PC-9 (cell line): ENCODE results near the gene CBX8. TPM values are rescaled to one million over a fixed set of nuclear protein-coding genes. Genes with fewer than 3 reads are reported as not detected.

Experiments
- BruUV-seq: library from RNA; stranded (reverse); fragments of 400-500 nt; replicated peaks from 2 replicates; lab custom pipeline; 2021; lab: Mats Ljungman, UMichigan
- CTCF ChIA-PET: fragments of 300-600 bp; sonication (Branson Sonifier 250); formaldehyde crosslinking; loops from one replicate; lab custom pipeline; 2022; ENCODE audit warnings: antibody characterized with exemption; lab: Charles Lee
- POLR2A ChIA-PET: fragments of 300-600 bp; sonication (Branson Sonifier 250); formaldehyde crosslinking; loops from one replicate; lab custom pipeline; 2022; ENCODE audit warnings: antibody characterized with exemption; ENCODE audit not compliant: unreplicated experiment; lab: Charles Lee
- DNase-seq, 2 experiments: peaks; one replicate each; pipeline versions ENCODE4 v3.0.0 to v3.0.0-alpha.2; 2015 to 2022; ENCODE audit warnings: mixed read lengths in 1 of 2
- H2AFZ ChIP-seq: fragments of 200-600 bp; sonication (generic); 2 replicates; pipeline ENCODE4 v1.8.1; 2017; ENCODE audit warnings: antibody characterized with exemption
- H3F3A ChIP-seq: fragments of 200-600 bp; sonication (generic); 2 replicates; pipeline ENCODE4 v1.8.1; 2017; ENCODE audit warnings: antibody characterized with exemption, mild to moderate bottlenecking, low read depth; ENCODE audit not compliant: insufficient read depth
- H3K27ac ChIP-seq: fragments of 200-600 bp; sonication (generic); 2 replicates; pipeline ENCODE4 v1.6.1; 2016; ENCODE audit warnings: mixed run types
- H3K27me3 ChIP-seq: fragments of 200-600 bp; sonication (generic); 2 replicates; pipeline ENCODE4 v1.6.1; 2016; ENCODE audit warnings: low read depth, mixed run types; ENCODE audit not compliant: insufficient read depth
- H3K36me3 ChIP-seq: fragments of 200-600 bp; sonication (generic); 2 replicates; pipeline ENCODE4 v1.6.1; 2016; ENCODE audit warnings: low read depth, mixed run types
- H3K4me1 ChIP-seq: fragments of 200-600 bp; sonication (generic); replicated peaks from 2 replicates; pipeline ENCODE4 v1.6.1; 2016; ENCODE audit warnings: mixed run types; ENCODE audit not compliant: insufficient read depth
- H3K4me2 ChIP-seq: fragments of 200-600 bp; sonication (generic); 2 replicates; pipeline ENCODE4 v1.6.1; 2017; ENCODE audit warnings: mixed run types
- H3K4me3 ChIP-seq: fragments of 200-600 bp; sonication (generic); 2 replicates; pipeline ENCODE4 v1.6.1; 2016; ENCODE audit warnings: mixed run types
- H3K79me2 ChIP-seq: fragments of 200-600 bp; sonication (generic); 2 replicates; pipeline ENCODE4 v1.6.1; 2017; ENCODE audit warnings: low read depth, mixed run types
- H3K9me2 ChIP-seq: fragments of 200-600 bp; sonication (generic); 2 replicates; pipeline ENCODE4 v1.8.1; 2017; ENCODE audit warnings: mild to moderate bottlenecking; ENCODE audit not compliant: insufficient read depth
- H3K9me3 ChIP-seq: fragments of 200-600 bp; sonication (generic); 2 replicates; pipeline ENCODE4 v1.8.1; 2016; ENCODE audit warnings: low read depth; ENCODE audit not compliant: insufficient read depth
- H4K20me1 ChIP-seq: fragments of 200-600 bp; sonication (generic); 2 replicates; pipeline ENCODE4 v1.8.1; 2017; ENCODE audit not compliant: insufficient read depth
- CTCF ChIP-seq: fragments of 200-600 bp; sonication (generic); conservative IDR thresholded peaks from 2 replicates; pipeline ENCODE4 v1.6.1; 2017; ENCODE audit warnings: mixed run types, antibody characterized with exemption, mild to moderate bottlenecking, moderate library complexity
- EZH2 ChIP-seq: fragments of 200-600 bp; sonication (generic); IDR thresholded peaks from 2 replicates; pipeline ENCODE4 v1.8.0; 2017; ENCODE audit warnings: antibody characterized with exemption, low read depth
- intact Hi-C: fragments of 100-400 bp; cut with micrococcal nuclease; formaldehyde crosslinking; loops from one replicate; pipeline ENCODE4 v1.10.0; 2022; ENCODE audit not compliant: unreplicated experiment
- total RNA-seq: library from RNA; stranded (reverse); gene quantifications from 2 replicates; pipeline ENCODE4 v1.2.3, GENCODE V29; 2021

Gene CBX8
- total RNA-seq, 1 experiment from 2014 or later, result 14.2 TPM

GRCh38 chr17:79818026-79818758 is 21.3 kb upstream of the CBX8 start:
- no peak overlapping the region for H3K4me3 ChIP-seq
- H3K4me2 ChIP-seq, result no peak overlapping the region
- H3K27ac ChIP-seq, result no peak overlapping the region
- intact Hi-C loops, result no loop called here
- no peak for DNase-seq
- ChIA-PET CTCF (no interaction called here), POLR2A (interaction anchor here (0.6 to 0.7 kb wide), 2 partner anchors 79 to 101 kb away, joined by 4 to 8 read pairs; no protein-coding TSS in a partner anchor)
- H4K20me1 ChIP-seq, result no peaks in the 10 kb centered on the region
- H2AFZ ChIP-seq, result no peak overlapping the region
- H3K9me3 ChIP-seq, result no peaks in the 10 kb centered on the region
- H3K36me3 ChIP-seq, result no peaks in the 10 kb centered on the region
- H3K79me2 ChIP-seq, result no peaks in the 10 kb centered on the region
- TF ChIP-seq CTCF (no peak), EZH2 (no peak)
- BruUV-seq, result no TSS peak
- H3K9me2 ChIP-seq, result no peaks in the 10 kb centered on the region
- 0 out of 2 replicates have a peak, but pooled peaks cover 4% of the 10 kb centered on the region for H3F3A ChIP-seq
- H3K27me3 ChIP-seq, result no peaks in the 10 kb centered on the region
- peaks cover 12% of the 10 kb centered on the region; the same call in 1 of the 2 replicates for H3K4me1 ChIP-seq

- intact Hi-C loops, result no loop called here
- H3K9me2 ChIP-seq, result no peaks in the 10 kb centered on the region
- POLR2A ChIA-PET, result no interaction called here
- H3K79me2 ChIP-seq, result no peaks in the 10 kb centered on the region
- no peak for DNase-seq
- H4K20me1 ChIP-seq, result no peaks in the 10 kb centered on the region
- no peak overlapping the region for H3K4me3 ChIP-seq
- no peak overlapping the region for H2AFZ ChIP-seq
- H3K4me2 ChIP-seq, result no peak overlapping the region
- H3K27me3 ChIP-seq, result no peaks in the 10 kb centered on the region
- CTCF ChIA-PET, result no interaction called here
- TF ChIP-seq CTCF (no peak), EZH2 (no peak)
- no peaks in the 10 kb centered on the region for H3K9me3 ChIP-seq
- no TSS peak for BruUV-seq
- peaks cover 27% of the 10 kb centered on the region; the same call in 1 of the 2 replicates for H3K4me1 ChIP-seq
- H3K36me3 ChIP-seq, result no peaks in the 10 kb centered on the region
- H3K27ac ChIP-seq, result no peak overlapping the region
- H3F3A ChIP-seq, result peaks cover 15% of the 10 kb centered on the region; the same call in 1 of the 2 replicates
Observed at GRCh38 chr17:79815836-79816461, 19.1 kb upstream of the CBX8 start.

- BruUV-seq, result no TSS peak
- Histone ChIP-seq H3K27ac (no peak overlapping the region), H4K20me1 (no peaks in the 10 kb centered on the region), H3K36me3 (no peaks in the 10 kb centered on the region), H3K4me1 (peaks cover 29% of the 10 kb centered on the region; the same call in 1 of the 2 replicates), H3K9me3 (no peaks in the 10 kb centered on the region), H3K4me3 (peak overlapping the region; percentile 49), H2AFZ (0 out of 2 replicates have a peak overlapping the region, but pooled peaks have one; percentile 16), H3K27me3 (no peaks in the 10 kb centered on the region), H3K79me2 (no peaks in the 10 kb centered on the region), H3F3A (peaks cover 17% of the 10 kb centered on the region; the same call in 1 of the 2 replicates), H3K4me2 (peak overlapping the region; percentile 69), H3K9me2 (no peaks in the 10 kb centered on the region)
- ChIA-PET CTCF (no interaction called here), POLR2A (no interaction called here)
- no peak for TF ChIP-seq EZH2
- no peak for TF ChIP-seq CTCF
- DNase-seq, result peak in 1 of 2 experiments; percentile 75
- intact Hi-C loops, result no loop called here
Observed at GRCh38 chr17:79814974-79815835, 18.3 kb upstream of the CBX8 start.
